Esophagus (tissue), 2 donors: ENCODE measurements around the gene FIGLA. TPM values are rescaled to one million over a fixed set of nuclear protein-coding genes. Genes with fewer than 3 reads are reported as not detected.

Source experiments
- H3K27ac ChIP-seq, 2 donors: one replicate each; pipeline ENCODE4 v1.5.1; 2013; ENCODE audit warnings: low read depth in 2 of 2, mild to moderate bottlenecking in 2 of 2, inconsistent platforms in 1 of 2, low read length in 1 of 2, moderate library complexity in 1 of 2
- H3K27me3 ChIP-seq, 2 donors: one replicate each; pipeline ENCODE4 v1.6.1; 2013; ENCODE audit warnings: low read length in 2 of 2, control low read depth in 1 of 2, mild to moderate bottlenecking in 1 of 2; ENCODE audit not compliant: insufficient read depth in 2 of 2, control insufficient read depth in 1 of 2
- H3K36me3 ChIP-seq, 2 donors: one replicate each; pipeline ENCODE4 v1.6.1; 2013; ENCODE audit warnings: low read length in 1 of 2; ENCODE audit not compliant: control insufficient read depth in 2 of 2, insufficient read depth in 2 of 2
- H3K4me1 ChIP-seq, 2 donors: one replicate each; pipeline ENCODE4 v1.6.1; 2013; ENCODE audit warnings: low read length in 1 of 2; ENCODE audit not compliant: control insufficient read depth in 2 of 2, insufficient read depth in 2 of 2
- H3K4me3 ChIP-seq, 2 donors: one replicate each; pipeline ENCODE4 v1.5.1; 2013; ENCODE audit warnings: low read length in 2 of 2, mild to moderate bottlenecking in 2 of 2, low read depth in 1 of 2, moderate library complexity in 1 of 2
- H3K9me3 ChIP-seq, 2 donors: one replicate each; pipeline ENCODE4 v1.6.1; 2013; ENCODE audit warnings: mild to moderate bottlenecking in 2 of 2, low read depth in 1 of 2, low read length in 1 of 2, moderate library complexity in 1 of 2; ENCODE audit not compliant: control insufficient read depth in 2 of 2, insufficient read depth in 1 of 2
- WGBS, 2 donors: extraction: QIAGEN DNeasy Blood & Tissue Kit; methylation state at CpG; one replicate each; pipeline ENCODE4 v1.1.7; 2013; 5-methylcytosine and 5-hydroxymethylcytosine counted together
- polyA plus RNA-seq, 2 donors: library from polyadenylated mRNA; stranded (reverse); fragments of 200-250 nt; gene quantifications; one replicate each; pipeline ENCODE4 v1.2.3, GENCODE V29; 2013
- donor health status: healthy with polysubstance abuse.
- donor health status: Bipolar disorder and iron deficiency.

Gene FIGLA
- polyA plus RNA-seq, 2 donors, result 0.07 TPM; not detected in 1

DNA sequence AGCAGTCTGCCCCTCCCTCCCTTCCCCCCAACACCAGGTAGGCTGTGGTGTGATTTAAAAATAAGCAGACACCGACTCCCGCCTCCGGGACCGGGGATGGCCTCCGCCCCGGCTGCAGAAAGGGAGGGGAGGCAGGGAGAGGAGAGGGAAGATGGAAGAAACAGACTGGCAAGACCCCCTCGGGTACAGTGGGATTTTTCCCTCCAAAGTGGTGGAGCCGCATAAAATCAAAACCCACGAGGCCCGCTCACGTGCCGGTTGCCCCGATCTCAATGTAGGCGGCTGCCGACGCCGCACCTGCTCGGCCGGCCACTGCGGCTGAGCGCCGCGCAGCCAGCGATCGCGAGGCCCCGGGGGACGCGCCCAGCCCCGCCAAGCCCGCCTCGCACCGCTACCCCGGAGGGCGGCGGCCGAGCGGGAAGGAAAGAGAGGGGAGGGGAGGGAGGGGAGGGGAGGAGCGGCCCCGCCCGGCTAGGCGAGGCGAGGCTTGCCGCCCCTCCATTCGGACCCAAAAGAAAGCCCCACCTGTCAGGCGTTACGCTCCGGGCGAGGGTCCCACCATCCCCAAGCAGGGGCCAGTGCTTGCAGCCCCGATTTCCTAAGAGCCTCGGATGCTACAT, 23.3 kb downstream of the FIGLA start:
- peaks cover 4 to 5% of the 10 kb centered on the region in 2 donors for H3K4me1 ChIP-seq
- H3K9me3 ChIP-seq, result no peaks in the 10 kb centered on the region
- H3K36me3 ChIP-seq, result no peaks in the 10 kb centered on the region
- WGBS, 2 donors, result 1% methylated on average over 44 to 51 of the region's 51 CpGs
- peaks cover 0 to 15% of the 10 kb centered on the region in 2 donors for H3K27me3 ChIP-seq
- no peak overlapping the region for H3K27ac ChIP-seq
- peak overlapping the region in 1 of 2 donors; percentile 38 for H3K4me3 ChIP-seq

DNA sequence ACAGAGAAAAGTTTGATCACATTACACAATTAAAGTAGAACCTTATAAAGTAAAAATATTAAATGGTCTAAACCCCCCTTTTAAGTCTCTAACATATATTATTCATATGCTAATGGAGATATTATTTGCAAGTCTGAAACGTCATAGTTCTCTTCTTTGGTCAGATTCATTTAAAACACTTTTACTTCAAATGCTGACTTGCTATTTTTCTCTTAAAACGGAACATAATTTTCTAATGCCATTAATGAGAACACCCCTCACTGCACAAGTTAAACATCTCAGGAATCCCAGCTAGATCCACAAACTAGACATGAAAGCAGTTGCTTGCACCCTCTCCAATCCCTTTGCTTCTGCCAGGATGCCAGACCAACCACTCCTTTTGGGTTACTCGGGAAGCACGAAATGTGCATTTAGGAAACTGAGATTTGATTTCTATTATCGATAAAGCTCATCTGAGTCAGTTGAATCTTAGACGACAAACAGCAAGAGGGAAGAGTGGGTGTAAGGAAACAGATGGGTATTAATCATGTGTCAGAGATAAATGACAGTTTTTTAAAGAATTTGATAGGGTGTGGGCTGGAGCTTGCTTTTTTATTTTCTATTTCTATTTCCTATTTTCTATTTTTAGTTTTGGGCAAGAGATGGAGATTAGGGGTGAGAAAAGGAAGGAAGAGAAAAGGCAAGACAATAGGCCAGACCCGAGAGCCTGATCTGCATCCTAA, 23.9 kb downstream of the FIGLA start:
- H3K36me3 ChIP-seq, result no peaks in the 10 kb centered on the region
- no peaks in the 10 kb centered on the region for H3K9me3 ChIP-seq
- H3K4me3 ChIP-seq, result peak overlapping the region in 1 of 2 donors; percentile 38
- peaks cover 4 to 5% of the 10 kb centered on the region in 2 donors for H3K4me1 ChIP-seq
- WGBS, 2 donors, result 17 to 20% methylated on average over 7 of the region's 7 CpGs
- H3K27me3 ChIP-seq, result peaks cover 0 to 15% of the 10 kb centered on the region in 2 donors
- H3K27ac ChIP-seq, result no peak overlapping the region

DNA sequence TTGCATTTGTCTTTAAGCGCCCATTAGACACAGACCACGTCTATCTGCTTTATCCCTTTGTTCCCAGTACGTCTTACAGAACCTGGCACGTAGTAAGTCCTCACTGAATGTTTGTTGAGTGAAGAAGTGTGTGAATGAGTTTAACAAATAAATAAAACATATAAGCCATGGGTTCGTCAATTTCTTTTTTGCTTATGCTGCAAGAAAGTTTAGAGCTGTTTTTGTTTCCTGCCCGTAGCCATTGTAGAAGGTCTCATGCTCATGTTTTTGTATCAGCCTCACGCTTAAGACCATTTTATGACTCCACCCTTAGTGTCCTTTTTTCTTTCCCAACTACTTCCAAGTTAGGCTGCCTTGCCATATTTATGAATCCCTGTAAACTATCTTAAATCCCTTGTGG, 24.9 kb downstream of the FIGLA start:
- Histone ChIP-seq H3K27me3 (peaks cover 0 to 15% of the 10 kb centered on the region in 2 donors), H3K4me1 (peaks cover 4 to 5% of the 10 kb centered on the region in 2 donors), H3K27ac (no peak overlapping the region), H3K9me3 (no peaks in the 10 kb centered on the region), H3K4me3 (no peak overlapping the region), H3K36me3 (no peaks in the 10 kb centered on the region)
- 84 to 86% methylated on average over 7 of the region's 7 CpGs for WGBS, 2 donors

DNA sequence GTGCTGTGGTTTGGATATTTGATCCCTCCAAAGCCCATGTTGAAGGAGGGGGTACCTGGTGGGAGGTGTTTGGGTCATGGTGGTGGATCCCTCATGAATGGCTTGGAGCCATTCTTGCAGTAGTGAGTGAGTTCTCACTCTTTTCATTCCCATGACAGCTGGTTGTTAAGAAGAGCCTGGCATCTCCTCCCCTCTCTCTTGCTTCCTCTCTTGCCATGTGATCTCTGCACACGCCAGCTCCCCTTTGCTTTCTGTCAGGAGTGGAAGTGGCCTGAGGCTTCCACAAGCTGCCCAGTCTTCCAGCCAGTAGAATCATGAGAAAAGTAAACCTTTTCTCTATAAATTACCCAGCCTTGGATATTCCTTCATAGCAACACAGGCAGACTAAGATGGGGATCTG, 31.0 kb downstream of the FIGLA start:
- no peaks in the 10 kb centered on the region for H3K36me3 ChIP-seq
- WGBS, 2 donors, result 79 to 82% methylated on average over 1 of the region's 1 CpG
- H3K4me3 ChIP-seq, result no peak overlapping the region
- no peak overlapping the region for H3K27ac ChIP-seq
- H3K27me3 ChIP-seq, result peaks cover 0 to 4% of the 10 kb centered on the region in 2 donors
- no peaks in the 10 kb centered on the region for H3K4me1 ChIP-seq
- H3K9me3 ChIP-seq, result no peaks in the 10 kb centered on the region

DNA sequence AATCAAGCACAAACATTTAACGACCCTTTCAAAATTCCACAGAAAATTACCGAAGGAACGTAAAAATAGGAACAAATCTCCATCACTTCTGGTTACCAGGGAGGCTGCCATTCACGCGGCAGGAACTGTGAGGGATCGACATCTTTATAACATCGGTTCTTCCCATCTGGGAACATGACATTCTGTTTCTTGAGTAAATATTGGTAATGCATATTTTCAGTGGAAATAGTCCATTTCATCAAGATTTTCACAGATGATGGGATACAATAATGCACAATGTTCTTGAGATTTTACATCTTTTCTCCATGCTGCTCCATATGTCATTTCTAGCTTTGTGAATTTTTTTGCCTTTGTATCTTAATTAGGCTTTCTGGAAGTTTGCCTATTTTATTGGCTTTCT, 32.5 kb downstream of the FIGLA start:
- H3K4me1 ChIP-seq, result no peaks in the 10 kb centered on the region
- H3K27me3 ChIP-seq, result peaks cover 0 to 2% of the 10 kb centered on the region in 2 donors
- no peaks in the 10 kb centered on the region for H3K36me3 ChIP-seq
- no peak overlapping the region for H3K27ac ChIP-seq
- no peaks in the 10 kb centered on the region for H3K9me3 ChIP-seq
- no peak overlapping the region for H3K4me3 ChIP-seq
- WGBS, 2 donors, result 89 to 92% methylated on average over 7 of the region's 7 CpGs

DNA sequence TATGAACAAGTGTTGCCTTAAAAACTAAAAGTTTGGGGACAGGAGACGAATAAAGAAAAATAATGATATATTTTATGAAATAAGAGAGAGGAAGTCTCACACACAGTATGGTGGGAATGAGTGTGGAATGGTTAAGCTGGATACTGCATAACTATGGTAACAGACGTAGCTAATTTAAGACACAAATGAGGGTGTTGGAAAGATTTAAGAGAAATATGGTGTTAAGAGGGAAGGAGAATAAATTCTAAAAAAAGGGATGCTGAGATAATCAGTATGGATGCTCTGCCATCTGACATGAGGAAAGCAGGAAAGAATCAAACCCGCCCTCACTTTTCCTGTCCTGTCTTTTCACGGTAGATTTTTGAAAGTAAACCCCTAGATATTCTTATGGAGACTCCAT, 33.1 kb downstream of the FIGLA start:
- Histone ChIP-seq H3K4me3 (no peak overlapping the region), H3K27ac (no peak overlapping the region), H3K27me3 (peaks cover 0 to 2% of the 10 kb centered on the region in 2 donors), H3K9me3 (no peaks in the 10 kb centered on the region), H3K36me3 (no peaks in the 10 kb centered on the region), H3K4me1 (no peaks in the 10 kb centered on the region)
- WGBS, 2 donors, result 85 to 86% methylated on average over 4 of the region's 4 CpGs

DNA sequence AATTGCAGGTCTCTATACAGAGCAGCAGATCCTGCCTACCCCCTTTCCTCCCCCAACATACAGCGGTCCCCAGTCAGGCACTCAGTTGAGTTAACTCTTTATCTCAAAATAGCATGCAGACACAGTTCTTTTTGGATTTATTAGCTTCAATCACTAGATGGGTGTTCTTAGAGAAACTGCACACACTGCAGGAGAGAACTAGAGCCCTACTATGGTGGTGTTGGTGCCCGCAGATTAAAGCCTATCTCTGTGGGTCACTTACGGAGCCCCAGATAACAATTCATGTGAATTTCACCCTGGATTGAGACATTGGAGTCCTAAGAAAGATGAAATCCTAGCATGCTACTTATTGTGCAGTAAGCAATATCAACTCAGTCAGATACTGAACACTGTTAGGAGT, 34.3 kb downstream of the FIGLA start:
- H3K4me3 ChIP-seq, result no peak overlapping the region
- no peaks in the 10 kb centered on the region for H3K36me3 ChIP-seq
- no peaks in the 10 kb centered on the region for H3K9me3 ChIP-seq
- WGBS, 2 donors, result 87 to 96% methylated on average over 3 of the region's 3 CpGs
- H3K27ac ChIP-seq, result no peak overlapping the region
- no peaks in the 10 kb centered on the region for H3K4me1 ChIP-seq
- H3K27me3 ChIP-seq, result peaks cover under 1 to 2% of the 10 kb centered on the region in 2 donors

DNA sequence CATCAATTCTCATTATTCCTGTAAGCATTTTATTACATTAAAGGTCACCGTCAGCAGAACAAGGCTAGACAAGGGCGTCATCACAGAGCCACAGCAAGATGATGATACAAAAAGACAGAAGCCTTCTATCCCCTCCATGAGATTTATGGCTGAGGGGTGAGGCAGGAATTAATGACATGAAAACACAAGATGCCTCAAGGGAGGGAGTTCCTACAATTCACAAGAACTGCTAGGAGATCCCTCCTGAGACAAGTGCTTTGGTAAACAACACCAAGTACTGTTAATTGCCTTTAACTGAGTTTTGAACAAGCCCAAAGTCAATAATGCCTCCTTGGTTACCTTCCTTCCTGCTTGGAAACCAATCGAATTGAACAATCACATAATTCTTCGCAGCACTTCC, 36.5 kb downstream of the FIGLA start:
- no peaks in the 10 kb centered on the region for H3K4me1 ChIP-seq
- H3K4me3 ChIP-seq, result no peak overlapping the region
- H3K27me3 ChIP-seq, result peaks cover 2% of the 10 kb centered on the region in 2 donors
- 66 to 74% methylated on average over 4 of the region's 4 CpGs for WGBS, 2 donors
- no peaks in the 10 kb centered on the region for H3K36me3 ChIP-seq
- no peaks in the 10 kb centered on the region for H3K9me3 ChIP-seq
- H3K27ac ChIP-seq, result no peak overlapping the region

DNA sequence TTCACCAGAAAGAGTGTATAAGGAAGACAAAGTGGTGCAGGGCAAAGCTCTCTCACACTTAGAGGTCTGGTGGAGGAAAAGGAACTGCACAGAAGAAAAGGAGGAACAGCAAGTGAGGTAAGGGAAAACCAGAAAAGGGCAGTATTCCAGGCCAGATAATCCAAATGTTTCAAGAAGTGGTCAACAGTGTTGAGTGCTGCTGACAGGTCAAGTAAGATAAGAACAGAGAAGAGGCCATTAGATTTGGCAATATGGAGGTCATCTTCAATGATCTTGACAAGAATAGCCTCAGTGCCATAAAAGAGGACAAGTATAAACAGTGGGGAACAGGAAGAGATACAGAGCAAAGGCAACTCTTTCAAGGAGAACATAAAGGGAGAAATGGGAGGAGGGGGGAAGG, 37.4 kb downstream of the FIGLA start:
- H3K9me3 ChIP-seq, result no peaks in the 10 kb centered on the region
- peaks cover 2% of the 10 kb centered on the region in 2 donors for H3K27me3 ChIP-seq
- H3K27ac ChIP-seq, result no peak overlapping the region

DNA sequence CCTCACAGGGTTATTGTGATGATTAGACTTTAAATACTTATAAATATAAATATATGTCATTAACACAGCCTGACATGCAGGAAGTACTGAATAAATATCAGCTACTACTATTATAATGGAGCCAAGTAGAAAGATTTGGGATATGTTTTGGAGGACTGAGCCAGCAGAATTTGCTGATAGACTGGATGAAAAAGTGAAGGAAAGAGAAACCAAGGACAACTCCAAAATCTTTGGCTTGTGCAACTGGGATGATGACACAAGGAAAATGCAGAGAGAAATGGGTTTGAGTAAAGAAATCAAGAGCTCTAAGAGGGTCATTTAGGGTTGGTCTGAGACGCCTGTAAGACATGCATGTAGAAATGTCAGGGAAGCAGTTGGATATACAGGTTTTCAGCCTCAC, 38.0 kb downstream of the FIGLA start:
- H3K27ac ChIP-seq, result no peak overlapping the region
- WGBS, 2 donors, result 60 to 83% methylated on average over 1 of the region's 1 CpG
- no peak overlapping the region for H3K4me3 ChIP-seq
- peaks cover 0 to under 1% of the 10 kb centered on the region in 2 donors for H3K9me3 ChIP-seq
- peaks cover 2% of the 10 kb centered on the region in 2 donors for H3K27me3 ChIP-seq
- H3K4me1 ChIP-seq, result no peaks in the 10 kb centered on the region
- no peaks in the 10 kb centered on the region for H3K36me3 ChIP-seq

More for the DNA sequence above, 37.4 kb downstream of the FIGLA start:
- H3K36me3 ChIP-seq, result no peaks in the 10 kb centered on the region
- H3K4me1 ChIP-seq, result no peaks in the 10 kb centered on the region
- H3K4me3 ChIP-seq, result no peak overlapping the region
